Lung (tissue), 12 donors: ENCODE measurements around the gene FLACC1. TPM values are rescaled to one million over a fixed set of nuclear protein-coding genes. Genes with fewer than 3 reads are reported as not detected.

ENCODE experiments used
- ATAC-seq: fragments of 200-7000 bp; cut with Tn5 transposase; one replicate; pipeline ENCODE4 v1.9.1; 2020; ENCODE audit warnings: moderate number of reproducible peaks; ENCODE audit not compliant: insufficient read depth, low FRiP score
- DNase-seq, 3 donors: peaks; one replicate each; pipeline ENCODE4 v3.0.0-alpha.2; 2013 to 2017
- H3K27ac ChIP-seq, 2 donors: one replicate each; pipeline ENCODE4 v1.5.1; 2013; ENCODE audit warnings: mild to moderate bottlenecking in 2 of 2, moderate library complexity in 2 of 2, control low read depth in 1 of 2, inconsistent platforms in 1 of 2, low read depth in 1 of 2, low read length in 1 of 2
- H3K27me3 ChIP-seq, 3 donors: one replicate each; pipeline ENCODE4 v1.5.1; 2013; ENCODE audit warnings: low read length in 2 of 3; ENCODE audit not compliant: control insufficient read depth in 3 of 3, insufficient read depth in 3 of 3
- H3K36me3 ChIP-seq, 4 donors: one replicate each; pipeline ENCODE4 v1.5.1; 2013; ENCODE audit warnings: low read length in 4 of 4, mild to moderate bottlenecking in 1 of 4, moderate library complexity in 1 of 4; ENCODE audit not compliant: control insufficient read depth in 4 of 4, insufficient read depth in 4 of 4
- H3K4me1 ChIP-seq, 5 donors: one replicate each; pipeline ENCODE4 v1.5.1; 2013; ENCODE audit warnings: low read length in 5 of 5, mild to moderate bottlenecking in 2 of 5, moderate library complexity in 1 of 5; ENCODE audit not compliant: control insufficient read depth in 5 of 5, insufficient read depth in 5 of 5
- H3K4me3 ChIP-seq: one replicate; pipeline ENCODE4 v1.5.1; 2013; ENCODE audit warnings: mild to moderate bottlenecking, control low read depth, moderate library complexity
- H3K9ac ChIP-seq, 2 donors: one replicate each; pipeline ENCODE4 v1.5.1; 2013; ENCODE audit warnings: low read length in 2 of 2, control low read depth in 1 of 2; ENCODE audit not compliant: insufficient read depth in 1 of 2
- H3K9me3 ChIP-seq, 4 donors: one replicate each; pipeline ENCODE4 v1.5.1; 2013; ENCODE audit warnings: low read length in 3 of 4, mild to moderate bottlenecking in 1 of 4, moderate library complexity in 1 of 4; ENCODE audit not compliant: control insufficient read depth in 4 of 4, insufficient read depth in 3 of 4
- WGBS, 2 donors: extraction: QIAGEN DNeasy Blood & Tissue Kit; methylation state at CpG; one replicate each; pipeline ENCODE4 v1.1.7; 2013; 5-methylcytosine and 5-hydroxymethylcytosine counted together
- polyA plus RNA-seq, 2 donors: library from polyadenylated mRNA; stranded (reverse); fragments of 200-250 nt; gene quantifications; one replicate each; pipeline ENCODE4 v1.2.1, GENCODE V29; 2013
- total RNA-seq, 2 donors: library from RNA; depleted of rRNA in 1 of 2; stranded (reverse); fragments of >200 nt in 1 of 2; gene quantifications; one replicate each; pipeline ENCODE4 v1.2.1, GENCODE V29; 2014 to 2021
- TF ChIP-seq, protein P1 (sequence below): IDR thresholded peaks from 2 replicates; pipeline ENCODE4 v1.5.1; 2012; ENCODE audit warnings: mild to moderate bottlenecking; ENCODE audit errors: control extremely low read depth, extremely low read depth
- donor health status: control.
- donor health status: control.
- donor health status: Bipolar disorder and iron deficiency.
- donor health status: healthy.
- donor health status: DM: yes; HTN: yes; CAD: no.

FLACC1 gene
- total and polyA plus RNA-seq, 4 donors: 1.0 to 8.6 (median 4.9) TPM

DNA sequence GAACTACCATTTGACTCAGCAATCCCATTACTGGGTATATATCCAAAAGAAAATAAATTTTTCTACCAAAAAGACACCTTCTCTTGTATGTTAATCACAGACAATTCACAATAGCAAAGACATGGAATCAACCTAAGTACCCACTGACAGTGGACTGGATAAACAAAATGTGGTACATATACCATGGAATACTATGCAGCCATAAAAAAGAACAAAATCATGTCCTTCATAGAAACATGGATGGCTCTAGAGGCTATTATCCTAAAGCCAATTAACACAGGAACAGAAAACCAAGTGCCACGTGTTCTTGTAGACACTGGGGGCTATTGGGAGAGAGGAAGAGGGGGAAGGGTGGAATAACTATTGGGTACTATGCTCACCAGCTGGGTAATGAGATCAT, 27.7 kb downstream of the FLACC1 start:
- Histone ChIP-seq H3K36me3 (peaks cover 0 to 3% (median 0%) of the 10 kb centered on the region in 4 donors), H3K27ac (no peak overlapping the region), H3K9ac (no peak overlapping the region), H3K9me3 (peaks cover 0 to 2% (median 0%) of the 10 kb centered on the region in 4 donors), H3K4me3 (no peak overlapping the region), H3K4me1 (no peaks in the 10 kb centered on the region), H3K27me3 (no peaks in the 10 kb centered on the region)
- TF ChIP-seq, protein P1, sequence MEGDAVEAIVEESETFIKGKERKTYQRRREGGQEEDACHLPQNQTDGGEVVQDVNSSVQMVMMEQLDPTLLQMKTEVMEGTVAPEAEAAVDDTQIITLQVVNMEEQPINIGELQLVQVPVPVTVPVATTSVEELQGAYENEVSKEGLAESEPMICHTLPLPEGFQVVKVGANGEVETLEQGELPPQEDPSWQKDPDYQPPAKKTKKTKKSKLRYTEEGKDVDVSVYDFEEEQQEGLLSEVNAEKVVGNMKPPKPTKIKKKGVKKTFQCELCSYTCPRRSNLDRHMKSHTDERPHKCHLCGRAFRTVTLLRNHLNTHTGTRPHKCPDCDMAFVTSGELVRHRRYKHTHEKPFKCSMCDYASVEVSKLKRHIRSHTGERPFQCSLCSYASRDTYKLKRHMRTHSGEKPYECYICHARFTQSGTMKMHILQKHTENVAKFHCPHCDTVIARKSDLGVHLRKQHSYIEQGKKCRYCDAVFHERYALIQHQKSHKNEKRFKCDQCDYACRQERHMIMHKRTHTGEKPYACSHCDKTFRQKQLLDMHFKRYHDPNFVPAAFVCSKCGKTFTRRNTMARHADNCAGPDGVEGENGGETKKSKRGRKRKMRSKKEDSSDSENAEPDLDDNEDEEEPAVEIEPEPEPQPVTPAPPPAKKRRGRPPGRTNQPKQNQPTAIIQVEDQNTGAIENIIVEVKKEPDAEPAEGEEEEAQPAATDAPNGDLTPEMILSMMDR: no peak
- WGBS, 2 donors: 43 to 61% methylated on average over 1 of the region's 1 CpG
- DNase-seq (no peak), ATAC-seq (no peak)

DNA sequence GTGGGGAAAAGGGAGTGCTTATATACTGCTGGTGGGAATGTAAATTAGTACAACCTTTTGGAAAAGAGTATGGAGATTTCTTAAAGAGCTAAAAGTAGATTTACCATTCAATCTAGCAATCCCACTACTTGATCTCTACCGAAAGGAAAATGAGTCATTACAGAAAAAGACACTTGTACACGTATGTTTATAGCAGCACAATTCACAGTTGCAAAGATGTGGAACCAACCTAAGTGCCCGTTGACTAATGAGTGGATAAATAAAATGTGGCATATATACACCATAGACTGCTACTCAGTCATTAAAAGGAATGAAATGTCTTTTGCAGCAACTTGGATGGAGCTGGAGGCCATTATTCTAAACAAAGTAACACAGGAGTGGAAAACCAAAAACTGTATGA, 29.5 kb downstream of the FLACC1 start:
- no peak for DNase-seq
- no peaks in the 10 kb centered on the region for H3K27me3 ChIP-seq
- WGBS, 2 donors: 84 to 90% methylated on average over 3 of the region's 3 CpGs

DNA sequence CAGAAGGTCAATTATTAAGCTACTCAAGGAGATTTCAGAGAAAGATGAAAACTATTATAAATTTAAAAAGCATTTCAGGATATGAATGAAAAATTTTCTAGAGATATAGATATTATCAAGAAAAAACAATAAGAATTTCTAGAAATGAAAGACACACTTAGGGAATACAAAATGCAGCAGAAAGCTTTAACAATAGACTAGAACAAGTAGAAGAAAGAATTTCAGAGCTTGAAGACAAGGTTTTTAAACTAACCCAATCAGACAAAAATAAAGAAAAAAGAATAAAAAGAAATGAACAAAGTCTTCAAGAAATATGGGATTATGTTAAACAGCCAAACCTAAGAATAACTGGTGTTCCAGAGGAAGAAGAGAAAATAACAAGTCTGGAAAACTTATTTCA, 34.4 kb downstream of the FLACC1 start:
- TF ChIP-seq, protein P1: no peak
- H3K9me3 ChIP-seq: peaks cover 0 to 8% (median 6%) of the 10 kb centered on the region in 4 donors
- no peak for ATAC-seq
- H3K4me1 ChIP-seq: no peaks in the 10 kb centered on the region
- DNase-seq: no peak
- H3K9ac ChIP-seq: no peak overlapping the region
- H3K36me3 ChIP-seq: peaks cover 0 to 11% (median 0%) of the 10 kb centered on the region in 4 donors
- no peak overlapping the region for H3K4me3 ChIP-seq
- no peaks in the 10 kb centered on the region for H3K27me3 ChIP-seq
- no peak overlapping the region for H3K27ac ChIP-seq

More for the DNA sequence above, 29.5 kb downstream of the FLACC1 start:
- Histone ChIP-seq H3K9me3 (peaks cover 0 to 4% (median 1%) of the 10 kb centered on the region in 4 donors), H3K36me3 (peaks cover 0 to 6% (median 0%) of the 10 kb centered on the region in 4 donors), H3K4me3 (no peak overlapping the region), H3K4me1 (no peaks in the 10 kb centered on the region), H3K27ac (no peak overlapping the region), H3K9ac (no peak overlapping the region)
- ATAC-seq: no peak
- TF ChIP-seq, protein P1: no peak

DNA sequence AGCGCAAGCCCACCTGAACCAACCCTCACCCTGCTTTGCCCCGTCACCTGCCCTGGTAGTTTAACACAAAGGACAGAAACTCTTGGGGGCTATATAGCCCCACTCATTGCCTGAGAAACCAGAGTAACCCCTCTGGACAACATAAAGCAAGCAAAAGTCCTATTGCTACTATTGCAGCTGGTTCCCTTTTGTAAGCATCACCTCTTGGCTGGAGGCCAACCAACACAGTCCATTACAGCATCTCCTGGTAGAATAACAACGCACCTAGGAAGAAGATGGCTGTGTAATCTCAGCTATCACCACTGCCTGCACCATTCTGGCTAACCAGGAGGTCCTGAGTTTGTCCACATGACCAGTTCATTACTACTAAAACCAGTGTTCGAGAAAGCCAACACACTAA, 36.4 kb downstream of the FLACC1 start:
- peaks cover 0 to 8% (median 5%) of the 10 kb centered on the region in 4 donors for H3K9me3 ChIP-seq
- TF ChIP-seq, protein P1: no peak
- H3K27ac ChIP-seq: no peak overlapping the region
- ATAC-seq (no peak), DNase-seq (no peak)
- no peaks in the 10 kb centered on the region for H3K4me1 ChIP-seq
- peaks cover 0 to 11% (median 0%) of the 10 kb centered on the region in 4 donors for H3K36me3 ChIP-seq
- no peak overlapping the region for H3K9ac ChIP-seq
- WGBS, 2 donors: 94 to 98% methylated on average over 4 of the region's 4 CpGs
- no peak overlapping the region for H3K4me3 ChIP-seq
- H3K27me3 ChIP-seq: no peaks in the 10 kb centered on the region
